ENCODE results near the gene RAB10. TPM values are rescaled to one million over a fixed set of nuclear protein-coding genes. Genes with fewer than 3 reads are reported as not detected.

The RAB10 gene
- total and polyA plus RNA-seq, 2 experiments from 2014 or later: 102 to 143 TPM

- no peak for TF ChIP-seq EZH2 (IDR thresholded peaks at IDR 0.05; ENCODE audit: low read depth, unreplicated experiment)
These were observed 41.3 kb upstream of the RAB10 start (continued) for GRCh38 chr2:25992556-25992955.

GRCh38 chr2:25993049-25993448, 40.8 kb upstream of the RAB10 start:
- no peaks in the 10 kb centered on the region for H3K9me3 Mint-ChIP-seq

More at GRCh38 chr2:25993049-25993448, 40.8 kb upstream of the RAB10 start:
- Mint-ChIP-seq H3K27ac (no peak overlapping the region), H3K4me1 (peaks cover 4% of the 10 kb centered on the region), H3K27me3 (ENCODE audit: insufficient read depth, low read depth, poor library complexity) (peaks cover 4% of the 10 kb centered on the region), H3K4me3 (no peak overlapping the region; the same call in 2 of the 3 replicates), H3K36me3 (ENCODE audit: low read depth) (no peaks in the 10 kb centered on the region)
- Histone ChIP-seq H3K4me2 (no peak overlapping the region), H2AFZ (peak overlapping the region; percentile 66; the same call in 1 of the 2 replicates), H3K4me3 (no peak overlapping the region), H3K36me3 (ENCODE audit: insufficient read depth) (no peaks in the 10 kb centered on the region), H3K79me2 (replicated peaks; ENCODE audit: insufficient read depth) (no peaks in the 10 kb centered on the region), H3F3A (replicated peaks; ENCODE audit: low read depth) (no peaks in the 10 kb centered on the region), H4K20me1 (replicated peaks; ENCODE audit: insufficient read depth) (no peaks in the 10 kb centered on the region), H3K27me3 (ENCODE audit: insufficient read depth) (no peaks in the 10 kb centered on the region), H3K9me2 (ENCODE audit: insufficient read depth) (no peaks in the 10 kb centered on the region), H3K4me1 (ENCODE audit: insufficient read depth) (no peaks in the 10 kb centered on the region; the same call in 1 of the 2 replicates), H3K27ac (ENCODE audit: low read depth) (no peak overlapping the region)
- DNase-seq (ENCODE audit: low spot score) (no peak), ATAC-seq (no peak)
- TF ChIP-seq EZH2phosphoT487 (IDR thresholded peaks at IDR 0.05; ENCODE audit: unreplicated experiment): no peak
- TF ChIP-seq CREB1 (CRISPR knock-in tag; IDR thresholded peaks at IDR 0.05; ENCODE audit: low read depth): no peak
- no peak for TF ChIP-seq ZNF462 (CRISPR knock-in tag; IDR thresholded peaks at IDR 0.05)

All from GM23338 (cell line).